GM19351 (cell line): ENCODE results near the gene KCTD10.
A peak's percentile ranks its signal among the peaks of the same experiment; 100 is the strongest.

Experiments
- ATAC-seq: cut with Tn5 transposase; IDR thresholded peaks from one replicate; pipeline ENCODE4 v1.9.1; 2021; ENCODE audit warnings: mild to moderate bottlenecking, moderate library complexity; ENCODE audit not compliant: unreplicated experiment

Gene KCTD10

GRCh38 chr12:109477185-109477962 is at the start of gene KCTD10, which contains the start of gene UBE3B:
Gene KCTD10, minus strand, starts transcription at chr12:109477300. Its CDS starts 38 bp downstream, at chr12:109477262.
Gene UBE3B, plus strand, starts transcription at chr12:109477634. Its CDS starts 5,918 bp downstream, at chr12:109483552.
- ATAC-seq = peak; percentile 95

GRCh38 chr12:109525279-109525585 is 48.1 kb upstream of the KCTD10 start:
- ATAC-seq = no peak

GRCh38 chr12:109524466-109525278 is 47.6 kb upstream of the KCTD10 start:
- no peak for ATAC-seq

- ATAC-seq = no peak
Observed at GRCh38 chr12:109523504-109523903, 46.4 kb upstream of the KCTD10 start.

GRCh38 chr12:109523071-109523470 is 46.0 kb upstream of the KCTD10 start:
- ATAC-seq = no peak

GRCh38 chr12:109521831-109522230 is 44.7 kb upstream of the KCTD10 start:
- ATAC-seq = no peak

GRCh38 chr12:109519787-109520186 is 42.7 kb upstream of the KCTD10 start:
- no peak for ATAC-seq

GRCh38 chr12:109518820-109519665 is 41.9 kb upstream of the KCTD10 start:
- ATAC-seq = no peak

GRCh38 chr12:109517619-109518018 is 40.5 kb upstream of the KCTD10 start:
- no peak for ATAC-seq

- ATAC-seq = no peak
Observed at GRCh38 chr12:109513977-109514376, 36.9 kb upstream of the KCTD10 start.

- ATAC-seq = no peak
Observed at GRCh38 chr12:109513051-109513450, 36.0 kb upstream of the KCTD10 start.

- no peak for ATAC-seq
Observed at GRCh38 chr12:109512608-109513007, 35.5 kb upstream of the KCTD10 start.

GRCh38 chr12:109510196-109510595 is 33.1 kb upstream of the KCTD10 start:
- ATAC-seq = no peak

- ATAC-seq = no peak
Observed at GRCh38 chr12:109504068-109504467, 27.0 kb upstream of the KCTD10 start.

GRCh38 chr12:109503611-109504010 is 26.5 kb upstream of the KCTD10 start:
- no peak for ATAC-seq

GRCh38 chr12:109502332-109502731 is 25.2 kb upstream of the KCTD10 start:
- ATAC-seq = no peak

- no peak for ATAC-seq
Observed at GRCh38 chr12:109501299-109501698, 24.2 kb upstream of the KCTD10 start.

- no peak for ATAC-seq
Observed at GRCh38 chr12:109500406-109501185, 23.5 kb upstream of the KCTD10 start.

- no peak for ATAC-seq
Observed at GRCh38 chr12:109497675-109498074, 20.6 kb upstream of the KCTD10 start.

- no peak for ATAC-seq
Observed at GRCh38 chr12:109496306-109496705, 19.2 kb upstream of the KCTD10 start.
